ENCODE data around the gene OTUB2.

Gene OTUB2

GRCh38 chr14:94004015-94004414 lies 22.1 kb upstream of the OTUB2 start:
- no peak overlapping the region for H3K9ac ChIP-seq
- no peaks in the 10 kb centered on the region for H3K4me1 ChIP-seq
- no peaks in the 10 kb centered on the region for H3K36me3 ChIP-seq (ENCODE audit: control insufficient read depth, insufficient read depth, low read length)
- no peaks in the 10 kb centered on the region for H3K9me3 ChIP-seq (ENCODE audit: control insufficient read depth, low read length)
- H3K27me3 ChIP-seq (ENCODE audit: control insufficient read depth, insufficient read depth, low read length): no peaks in the 10 kb centered on the region
- no peak overlapping the region for H2AFZ ChIP-seq
- H3K4me3 ChIP-seq (ENCODE audit: low read depth, low read length): no peak overlapping the region
- H3K4me2 ChIP-seq (ENCODE audit: low read length): no peak overlapping the region
- no peak overlapping the region for H3K27ac ChIP-seq
- no peaks in the 10 kb centered on the region for H3K79me2 ChIP-seq
- TF ChIP-seq CTCF (IDR thresholded peaks at IDR 0.05): no peak

- H3K27ac ChIP-seq: no peak overlapping the region
- H3K4me1 ChIP-seq: no peaks in the 10 kb centered on the region
Observed at GRCh38 chr14:94005324-94006073, 20.6 kb upstream of the OTUB2 start.

GRCh38 chr14:94008234-94008633 lies 17.9 kb upstream of the OTUB2 start:
- Histone ChIP-seq H3K9ac (no peak overlapping the region), H2AFZ (no peak overlapping the region), H3K27ac (no peak overlapping the region), H3K4me3 (ENCODE audit: low read depth, low read length) (no peak overlapping the region), H3K79me2 (no peaks in the 10 kb centered on the region), H3K4me2 (ENCODE audit: low read length) (no peak overlapping the region), H3K36me3 (ENCODE audit: control insufficient read depth, insufficient read depth, low read length) (no peaks in the 10 kb centered on the region), H3K4me1 (no peaks in the 10 kb centered on the region), H3K9me3 (ENCODE audit: control insufficient read depth, low read length) (no peaks in the 10 kb centered on the region), H3K27me3 (ENCODE audit: control insufficient read depth, insufficient read depth, low read length) (no peaks in the 10 kb centered on the region)
- no peak for TF ChIP-seq CTCF (IDR thresholded peaks at IDR 0.05)

More at GRCh38 chr14:94005324-94006073, 20.6 kb upstream of the OTUB2 start:
- no peaks in the 10 kb centered on the region for H3K9me3 ChIP-seq (ENCODE audit: control insufficient read depth, low read length)
- no peak overlapping the region for H3K4me3 ChIP-seq (ENCODE audit: low read depth, low read length)
- no peak overlapping the region for H3K4me2 ChIP-seq (ENCODE audit: low read length)
- no peaks in the 10 kb centered on the region for H3K36me3 ChIP-seq (ENCODE audit: control insufficient read depth, insufficient read depth, low read length)
- no peak overlapping the region for H2AFZ ChIP-seq
- TF ChIP-seq CTCF (IDR thresholded peaks at IDR 0.05): no peak
- no peaks in the 10 kb centered on the region for H3K27me3 ChIP-seq (ENCODE audit: control insufficient read depth, insufficient read depth, low read length)
- H3K79me2 ChIP-seq: no peaks in the 10 kb centered on the region
- no peak overlapping the region for H3K9ac ChIP-seq

GRCh38 chr14:94009767-94010166 lies 16.4 kb upstream of the OTUB2 start:
- no peaks in the 10 kb centered on the region for H3K27me3 ChIP-seq (ENCODE audit: control insufficient read depth, insufficient read depth, low read length)
- H3K36me3 ChIP-seq (ENCODE audit: control insufficient read depth, insufficient read depth, low read length): no peaks in the 10 kb centered on the region
- no peak overlapping the region for H3K9ac ChIP-seq
- H3K9me3 ChIP-seq (ENCODE audit: control insufficient read depth, low read length): no peaks in the 10 kb centered on the region
- no peak overlapping the region for H2AFZ ChIP-seq
- no peak for TF ChIP-seq CTCF (IDR thresholded peaks at IDR 0.05)
- no peaks in the 10 kb centered on the region for H3K79me2 ChIP-seq
- H3K4me2 ChIP-seq (ENCODE audit: low read length): no peak overlapping the region
- no peak overlapping the region for H3K27ac ChIP-seq
- H3K4me1 ChIP-seq: no peaks in the 10 kb centered on the region
- no peak overlapping the region for H3K4me3 ChIP-seq (ENCODE audit: low read depth, low read length)

GRCh38 chr14:94010625-94011024 lies 15.5 kb upstream of the OTUB2 start:
- Histone ChIP-seq H3K4me2 (ENCODE audit: low read length) (no peak overlapping the region), H3K36me3 (ENCODE audit: control insufficient read depth, insufficient read depth, low read length) (no peaks in the 10 kb centered on the region), H2AFZ (no peak overlapping the region), H3K4me3 (ENCODE audit: low read depth, low read length) (no peak overlapping the region), H3K9me3 (ENCODE audit: control insufficient read depth, low read length) (no peaks in the 10 kb centered on the region), H3K27ac (no peak overlapping the region), H3K9ac (no peak overlapping the region), H3K4me1 (no peaks in the 10 kb centered on the region), H3K27me3 (ENCODE audit: control insufficient read depth, insufficient read depth, low read length) (no peaks in the 10 kb centered on the region), H3K79me2 (no peaks in the 10 kb centered on the region)
- no peak for TF ChIP-seq CTCF (IDR thresholded peaks at IDR 0.05)

Data from parathyroid adenoma (tissue), 2 donors.